Mesenchymal stem cell (in vitro differentiated cells and primary cell): ENCODE measurements around the gene PCP4.

Experiments
- DNase-seq: peaks from one replicate; pipeline ENCODE4 v3.0.0-alpha.2; 2013
- H2AFZ ChIP-seq: one replicate; pipeline ENCODE4 v1.6.1; 2013; ENCODE audit warnings: low read depth, mild to moderate bottlenecking, control low read depth, inconsistent platforms, low read length, moderate library complexity
- H2AK5ac ChIP-seq: 2 replicates; pipeline ENCODE4 v1.6.1; 2013; ENCODE audit warnings: low read length, moderate library complexity, mild to moderate bottlenecking, inconsistent platforms; ENCODE audit not compliant: severe bottlenecking
- H2BK120ac ChIP-seq: one replicate; pipeline ENCODE4 v1.6.1; 2013; ENCODE audit warnings: low read depth, mild to moderate bottlenecking, inconsistent platforms, low read length, moderate library complexity
- H2BK12ac ChIP-seq, 2 experiments: one replicate each; pipeline ENCODE4 v1.6.1; 2013; ENCODE audit warnings: inconsistent platforms in 2 of 2, low read length in 2 of 2, mild to moderate bottlenecking in 2 of 2, moderate library complexity in 2 of 2, control low read depth in 1 of 2
- H2BK15ac ChIP-seq: one replicate; pipeline ENCODE4 v1.6.1; 2013; ENCODE audit warnings: mild to moderate bottlenecking, low read depth, inconsistent platforms; ENCODE audit not compliant: poor library complexity, severe bottlenecking
- H2BK5ac ChIP-seq: 2 replicates; pipeline ENCODE4 v1.6.1; 2013; ENCODE audit warnings: low read depth, mild to moderate bottlenecking, low read length, control low read depth, inconsistent platforms; ENCODE audit not compliant: poor library complexity, severe bottlenecking
- H3K14ac ChIP-seq, 2 experiments: one replicate each; pipeline ENCODE4 v1.6.1; 2013; ENCODE audit warnings: inconsistent platforms in 2 of 2, low read length in 2 of 2, control low read depth in 1 of 2, mild to moderate bottlenecking in 1 of 2, moderate library complexity in 1 of 2
- H3K18ac ChIP-seq, 2 experiments: one replicate each; pipeline ENCODE4 v1.6.1; 2013; ENCODE audit warnings: inconsistent platforms in 2 of 2, low read length in 2 of 2, control low read depth in 1 of 2, low read depth in 1 of 2, mild to moderate bottlenecking in 1 of 2
- H3K23ac ChIP-seq, 2 experiments: one replicate each; pipeline ENCODE4 v1.6.1; 2013; ENCODE audit warnings: inconsistent platforms in 2 of 2, low read length in 2 of 2, mild to moderate bottlenecking in 2 of 2, moderate library complexity in 2 of 2, control low read depth in 1 of 2
- H3K27ac ChIP-seq: 2 replicates; pipeline ENCODE4 v1.5.1; 2013; ENCODE audit warnings: mild to moderate bottlenecking, moderate library complexity, low read length, control low read depth, inconsistent platforms; ENCODE audit not compliant: poor library complexity, severe bottlenecking
- H3K27me3 ChIP-seq, 2 experiments: 2 replicates each; pipeline versions ENCODE4 v1.6.1 to v1.7.0; 2013; ENCODE audit warnings: low read length in 2 of 2, mild to moderate bottlenecking in 2 of 2, moderate library complexity in 2 of 2, control low read depth in 1 of 2, inconsistent platforms in 1 of 2; ENCODE audit not compliant: control insufficient read depth in 1 of 2, insufficient read depth in 1 of 2
- H3K36me3 ChIP-seq, 2 experiments: 2 replicates each; pipeline versions ENCODE4 v1.6.1 to v1.7.0; 2013; ENCODE audit warnings: low read length in 2 of 2, control low read depth in 1 of 2, inconsistent platforms in 1 of 2, low read depth in 1 of 2, mild to moderate bottlenecking in 1 of 2; ENCODE audit not compliant: insufficient read depth in 2 of 2, control insufficient read depth in 1 of 2
- H3K4ac ChIP-seq, 2 experiments: one replicate each; pipeline ENCODE4 v1.6.1; 2013; ENCODE audit warnings: inconsistent platforms in 2 of 2, low read length in 2 of 2, mild to moderate bottlenecking in 2 of 2, moderate library complexity in 2 of 2, control low read depth in 1 of 2, low read depth in 1 of 2
- H3K4me1 ChIP-seq: 2 replicates; pipeline ENCODE4 v1.6.1; 2013; ENCODE audit warnings: low read depth, low read length, control low read depth; ENCODE audit not compliant: control insufficient read depth, insufficient read depth
- H3K4me2 ChIP-seq: 2 replicates; pipeline ENCODE4 v1.6.1; 2013; ENCODE audit warnings: low read length, mild to moderate bottlenecking, inconsistent platforms; ENCODE audit not compliant: poor library complexity, severe bottlenecking
- H3K4me3 ChIP-seq, 2 experiments: 2 replicates each; pipeline versions ENCODE4 v1.5.1 to v1.7.0; 2013; ENCODE audit warnings: low read length in 2 of 2, mild to moderate bottlenecking in 2 of 2, control low read depth in 1 of 2, low read depth in 1 of 2; ENCODE audit not compliant: insufficient read depth in 1 of 2
- H3K79me1 ChIP-seq: replicated peaks from 2 replicates; pipeline ENCODE4 v1.6.1; 2013; ENCODE audit warnings: mild to moderate bottlenecking, control low read depth, low read length, inconsistent platforms; ENCODE audit not compliant: poor library complexity, severe bottlenecking
- H3K9ac ChIP-seq: 2 replicates; pipeline ENCODE4 v1.7.0; 2013; ENCODE audit warnings: mild to moderate bottlenecking, low read length, moderate library complexity
- H3K9me3 ChIP-seq: 2 replicates; pipeline ENCODE4 v1.7.0; 2013; ENCODE audit warnings: mild to moderate bottlenecking, low read length; ENCODE audit not compliant: control insufficient read depth
- H4K8ac ChIP-seq: one replicate; pipeline ENCODE4 v1.6.1; 2013; ENCODE audit warnings: inconsistent platforms, mild to moderate bottlenecking, low read length, moderate library complexity
- H4K91ac ChIP-seq: one replicate; pipeline ENCODE4 v1.6.1; 2013; ENCODE audit warnings: mild to moderate bottlenecking, low read length, inconsistent platforms
- WGBS: methylation state at CpG from one replicate; pipeline ENCODE4 v1.1.7; 2013; ENCODE audit warnings: mixed read lengths; 5-methylcytosine and 5-hydroxymethylcytosine counted together

Gene PCP4

GRCh38 chr21:39863111-39863510 is 4.1 kb upstream of the PCP4 start:
- no peak overlapping the region for H3K23ac ChIP-seq
- WGBS, result 43% methylated on average over 3 of the region's 4 CpGs

DNA sequence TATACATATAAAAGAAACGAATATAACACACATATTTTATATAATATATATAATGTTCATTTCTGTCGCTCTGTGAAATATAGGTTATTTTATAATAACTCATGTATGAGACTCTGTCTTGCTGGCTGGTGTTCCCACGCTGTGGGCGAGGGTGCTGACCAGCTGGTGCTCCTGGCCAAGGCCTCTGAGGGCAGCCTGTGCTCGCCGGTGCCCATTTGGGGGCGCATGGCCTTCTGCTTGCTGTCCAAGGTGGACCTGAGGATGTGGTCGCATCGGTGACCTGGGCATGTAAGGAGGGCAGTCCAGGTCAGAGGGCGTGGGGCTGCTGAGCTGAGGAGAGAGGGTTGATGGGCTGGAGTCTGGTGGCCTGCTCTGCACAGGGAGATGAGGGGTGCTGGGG is 1.1 kb upstream of the PCP4 start:
- H3K27me3 ChIP-seq, result peaks cover 0 to 21% of the 10 kb centered on the region in 2 experiments
- no peak overlapping the region for H2AFZ ChIP-seq
- H3K4me2 ChIP-seq, result no peak overlapping the region
- H4K91ac ChIP-seq, result no peak overlapping the region
- no peak overlapping the region for H3K4ac ChIP-seq
- H3K27ac ChIP-seq, result no peak overlapping the region
- no peak for DNase-seq
- H3K9ac ChIP-seq, result no peak overlapping the region
- H2BK12ac ChIP-seq, result no peak overlapping the region
- no peak overlapping the region for H3K18ac ChIP-seq
- 85% methylated on average over 9 of the region's 10 CpGs for WGBS
- no peaks in the 10 kb centered on the region for H3K9me3 ChIP-seq
- H3K36me3 ChIP-seq, result no peaks in the 10 kb centered on the region
- H2BK5ac ChIP-seq, result no peak overlapping the region
- H3K23ac ChIP-seq, result no peak overlapping the region
- no peak overlapping the region for H2BK15ac ChIP-seq
- H4K8ac ChIP-seq, result no peak overlapping the region
- no peak overlapping the region for H3K14ac ChIP-seq
- H2BK120ac ChIP-seq, result no peak overlapping the region
- H2AK5ac ChIP-seq, result no peak overlapping the region
- H3K4me1 ChIP-seq, result no peaks in the 10 kb centered on the region
- H3K79me1 ChIP-seq, result no peaks in the 10 kb centered on the region
- H3K4me3 ChIP-seq, result no peak overlapping the region

More at GRCh38 chr21:39863111-39863510, 4.1 kb upstream of the PCP4 start:
- H3K79me1 ChIP-seq, result no peaks in the 10 kb centered on the region
- no peak overlapping the region for H4K8ac ChIP-seq
- H4K91ac ChIP-seq, result no peak overlapping the region
- H2BK5ac ChIP-seq, result no peak overlapping the region
- no peak overlapping the region for H2BK12ac ChIP-seq
- no peak overlapping the region for H2AK5ac ChIP-seq
- no peak overlapping the region for H2BK15ac ChIP-seq
- H3K9ac ChIP-seq, result no peak overlapping the region
- no peak overlapping the region for H3K14ac ChIP-seq
- H3K4ac ChIP-seq, result no peak overlapping the region
- no peak overlapping the region for H3K27ac ChIP-seq
- no peak overlapping the region for H3K4me3 ChIP-seq
- no peaks in the 10 kb centered on the region for H3K9me3 ChIP-seq
- no peak overlapping the region for H3K4me2 ChIP-seq
- H3K18ac ChIP-seq, result no peak overlapping the region
- H2BK120ac ChIP-seq, result no peak overlapping the region
- no peak overlapping the region for H2AFZ ChIP-seq
- peaks cover 0 to 17% of the 10 kb centered on the region in 2 experiments for H3K27me3 ChIP-seq
- DNase-seq, result no peak
- H3K4me1 ChIP-seq, result no peaks in the 10 kb centered on the region
- H3K36me3 ChIP-seq, result no peaks in the 10 kb centered on the region

- Histone ChIP-seq H2BK5ac (no peak overlapping the region), H3K27me3 (peaks cover 0 to 16% of the 10 kb centered on the region in 2 experiments), H3K36me3 (no peaks in the 10 kb centered on the region), H3K4me3 (no peak overlapping the region), H3K14ac (no peak overlapping the region), H3K4ac (no peak overlapping the region), H4K8ac (no peak overlapping the region), H3K18ac (no peak overlapping the region), H4K91ac (no peak overlapping the region), H3K4me1 (no peaks in the 10 kb centered on the region), H3K27ac (no peak overlapping the region), H3K23ac (no peak overlapping the region), H2BK15ac (no peak overlapping the region), H3K79me1 (no peaks in the 10 kb centered on the region), H3K9me3 (no peaks in the 10 kb centered on the region), H3K4me2 (no peak overlapping the region), H2AK5ac (no peak overlapping the region), H3K9ac (no peak overlapping the region), H2BK12ac (no peak overlapping the region), H2BK120ac (no peak overlapping the region), H2AFZ (no peak overlapping the region)
- no peak for DNase-seq
- 86% methylated on average over 11 of the region's 11 CpGs for WGBS
Observed at GRCh38 chr21:39869141-39869818, 2.0 kb downstream of the PCP4 start.

DNA sequence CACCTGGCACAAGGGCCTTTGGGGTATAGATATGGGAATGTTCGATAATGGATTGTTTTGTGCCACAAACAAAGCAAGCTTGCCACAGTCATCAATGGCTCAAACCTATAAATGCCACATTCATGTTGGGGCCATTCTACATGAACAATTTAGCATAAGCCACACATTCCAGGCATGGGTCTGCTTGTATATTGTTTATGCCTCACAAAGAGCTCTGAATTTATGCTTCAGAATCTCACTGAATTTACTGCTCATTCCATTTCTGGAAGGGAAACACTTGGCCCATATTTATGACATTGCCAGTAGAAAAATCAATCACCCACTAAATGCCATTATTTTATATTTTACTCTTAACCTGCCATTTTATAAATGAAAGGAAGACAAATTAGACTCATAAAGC is 6.4 kb downstream of the PCP4 start:
- no peaks in the 10 kb centered on the region for H3K27me3 ChIP-seq
- no peak overlapping the region for H3K27ac ChIP-seq
- H4K8ac ChIP-seq, result no peak overlapping the region
- no peak overlapping the region for H2AK5ac ChIP-seq
- H3K14ac ChIP-seq, result no peak overlapping the region
- H3K9me3 ChIP-seq, result no peaks in the 10 kb centered on the region
- H2BK5ac ChIP-seq, result no peak overlapping the region
- no peak overlapping the region for H4K91ac ChIP-seq
- no peaks in the 10 kb centered on the region for H3K36me3 ChIP-seq
- WGBS, result 60% methylated on average over 1 of the region's 1 CpG
- H3K4ac ChIP-seq, result no peak overlapping the region
- H3K4me2 ChIP-seq, result no peak overlapping the region
- no peak overlapping the region for H3K23ac ChIP-seq
- no peak overlapping the region for H2AFZ ChIP-seq
- no peak overlapping the region for H2BK12ac ChIP-seq
- no peaks in the 10 kb centered on the region for H3K79me1 ChIP-seq
- no peak overlapping the region for H3K18ac ChIP-seq
- no peak for DNase-seq
- no peak overlapping the region for H3K9ac ChIP-seq
- H3K4me1 ChIP-seq, result no peaks in the 10 kb centered on the region
- H2BK120ac ChIP-seq, result no peak overlapping the region
- no peak overlapping the region for H2BK15ac ChIP-seq
- no peak overlapping the region for H3K4me3 ChIP-seq
